HG02610 (cell line): ENCODE data around the gene CMKLR1.

ENCODE experiments used
- ATAC-seq: cut with Tn5 transposase; IDR thresholded peaks from one replicate; pipeline ENCODE4 v1.9.1; 2021; ENCODE audit warnings: mild to moderate bottlenecking, moderate library complexity; ENCODE audit not compliant: unreplicated experiment

CMKLR1 gene

DNA sequence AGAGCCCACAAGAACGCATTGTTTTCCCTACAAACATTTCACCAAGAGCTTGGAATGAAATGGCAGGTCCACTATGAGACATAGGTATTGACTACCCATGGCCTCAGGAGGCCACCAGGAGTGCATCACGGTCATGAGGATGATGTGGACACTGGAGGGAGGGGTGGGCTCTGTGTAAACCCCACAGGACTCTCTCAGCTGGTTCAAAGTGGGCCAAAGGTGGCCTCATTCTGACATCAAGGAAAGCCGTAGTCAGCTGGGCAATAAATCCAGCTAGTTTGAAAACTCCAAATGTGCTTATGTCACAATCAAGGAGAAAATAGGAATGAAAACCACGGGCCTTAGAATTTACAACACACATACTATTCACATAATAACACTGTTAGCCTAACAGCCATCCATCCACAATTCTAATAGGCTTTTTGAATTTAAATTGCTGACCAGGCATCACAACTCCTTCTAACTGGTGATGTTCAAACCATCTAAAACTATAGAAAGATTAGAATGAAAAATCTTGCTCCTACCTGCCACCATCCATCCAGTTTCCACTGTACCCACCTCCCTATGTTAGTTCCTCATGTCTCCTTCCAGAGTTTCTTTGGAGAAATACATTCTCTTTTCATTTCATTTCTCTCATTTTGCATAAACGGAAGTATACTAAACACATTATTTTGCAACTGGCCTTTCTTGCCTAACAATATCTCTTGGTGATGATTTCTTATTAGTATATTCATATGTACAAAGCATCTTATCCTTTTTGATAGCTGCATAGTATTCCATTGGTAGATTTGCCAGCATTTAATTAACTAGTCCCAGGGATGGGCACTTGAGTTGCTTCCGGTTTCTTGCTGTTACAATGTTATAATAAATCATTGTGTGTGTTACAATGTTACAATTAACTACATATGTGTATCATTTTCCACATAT is 21.5 kb downstream of the CMKLR1 start:
- ATAC-seq, result no peak

DNA sequence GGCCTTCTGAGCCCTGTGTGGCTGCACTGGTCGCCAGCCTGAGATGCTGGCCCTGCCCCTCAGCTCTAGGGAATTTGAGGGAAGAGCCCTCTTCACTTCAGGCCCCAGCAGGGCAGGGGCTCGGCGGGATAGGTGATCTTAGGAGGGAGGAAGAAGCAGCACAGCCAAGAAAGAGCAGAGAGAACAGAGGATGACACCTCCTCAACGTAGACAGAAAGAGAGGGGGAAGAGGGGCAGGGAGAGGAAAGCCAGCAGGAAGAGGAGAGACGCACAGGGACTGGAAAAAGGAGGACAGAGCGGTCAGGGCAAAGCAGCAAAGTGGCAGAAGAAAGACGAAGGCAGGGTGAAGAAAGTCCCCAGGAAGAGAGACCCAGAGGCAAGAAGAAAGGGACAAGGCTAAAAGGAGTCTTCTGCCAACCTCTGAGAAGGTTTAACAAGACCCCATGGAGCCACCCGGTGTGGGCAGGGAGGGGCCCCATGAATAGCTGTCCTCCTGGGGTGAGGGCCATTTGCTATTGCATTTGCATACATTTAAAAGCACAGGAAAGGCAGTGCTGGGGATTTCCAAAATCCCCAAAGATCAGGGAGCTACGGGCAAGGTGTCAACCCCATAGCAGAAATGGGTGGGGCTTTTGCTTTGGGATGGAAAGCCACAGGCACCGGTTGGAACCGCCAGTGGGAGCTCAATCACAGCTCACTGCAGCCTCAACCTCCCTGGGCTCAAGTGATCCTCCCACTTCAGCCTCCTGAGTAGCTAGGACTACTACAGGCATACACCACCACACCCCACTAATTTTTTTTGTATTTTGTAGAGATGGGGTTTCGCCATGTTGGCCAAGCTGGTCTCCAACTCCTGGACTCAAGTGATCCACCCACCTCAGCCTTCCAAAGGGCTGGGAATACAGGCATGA is 22.7 kb downstream of the CMKLR1 start:
- no peak for ATAC-seq

DNA sequence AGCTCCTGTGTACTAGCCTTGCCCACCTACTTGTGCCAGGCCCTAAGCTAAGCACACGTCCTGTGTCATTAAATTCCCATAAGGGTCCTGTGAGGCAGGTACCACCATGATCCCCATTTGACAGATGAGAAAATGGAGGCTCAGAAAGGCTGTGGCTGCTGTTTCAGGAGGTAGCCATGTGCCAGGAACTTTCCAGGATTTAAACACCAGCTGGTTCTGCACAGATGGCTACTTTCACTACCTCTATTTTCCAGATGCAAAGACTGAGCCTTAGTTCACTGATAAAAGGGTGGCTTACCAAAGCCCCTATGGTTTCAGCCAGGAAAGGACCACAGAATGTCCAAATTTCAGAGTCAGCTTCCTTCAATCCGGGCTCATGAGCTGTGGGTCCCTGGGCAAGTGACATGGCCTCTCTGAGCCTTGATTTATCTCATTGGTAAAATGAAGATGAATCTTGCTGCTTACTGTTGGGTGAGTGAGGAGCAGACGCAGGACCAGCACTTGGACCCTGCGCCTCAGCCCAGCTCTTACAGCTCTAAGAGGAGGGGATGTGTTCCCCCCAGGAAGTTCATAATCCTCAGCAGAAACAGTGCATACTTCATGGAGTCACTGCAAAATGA is 23.5 kb downstream of the CMKLR1 start:
- no peak for ATAC-seq

GRCh38 chr12:108313606-108314351 is 25.3 kb downstream of the CMKLR1 start:
- peak; percentile 34 for ATAC-seq

DNA sequence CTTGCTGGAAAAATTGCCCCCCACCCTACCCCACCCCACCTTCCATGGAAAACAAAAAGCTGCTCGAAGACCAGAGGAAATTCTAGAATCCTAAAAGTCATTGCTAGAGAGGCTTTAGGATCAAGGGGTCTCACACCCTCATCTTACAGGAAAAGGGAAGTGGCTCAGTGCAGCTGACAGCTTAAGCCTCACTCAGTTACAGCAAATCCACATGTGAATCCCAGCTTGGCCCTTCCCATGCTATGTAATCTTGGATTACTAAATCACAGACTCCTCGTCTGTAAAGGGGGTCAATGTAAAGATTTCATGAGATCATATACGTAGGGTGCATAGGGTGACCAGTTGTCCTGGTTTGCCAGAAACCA is 25.9 kb downstream of the CMKLR1 start:
- no peak for ATAC-seq

- no peak for ATAC-seq
Observed at GRCh38 chr12:108312693-108313189, 26.4 kb downstream of the CMKLR1 start.

DNA sequence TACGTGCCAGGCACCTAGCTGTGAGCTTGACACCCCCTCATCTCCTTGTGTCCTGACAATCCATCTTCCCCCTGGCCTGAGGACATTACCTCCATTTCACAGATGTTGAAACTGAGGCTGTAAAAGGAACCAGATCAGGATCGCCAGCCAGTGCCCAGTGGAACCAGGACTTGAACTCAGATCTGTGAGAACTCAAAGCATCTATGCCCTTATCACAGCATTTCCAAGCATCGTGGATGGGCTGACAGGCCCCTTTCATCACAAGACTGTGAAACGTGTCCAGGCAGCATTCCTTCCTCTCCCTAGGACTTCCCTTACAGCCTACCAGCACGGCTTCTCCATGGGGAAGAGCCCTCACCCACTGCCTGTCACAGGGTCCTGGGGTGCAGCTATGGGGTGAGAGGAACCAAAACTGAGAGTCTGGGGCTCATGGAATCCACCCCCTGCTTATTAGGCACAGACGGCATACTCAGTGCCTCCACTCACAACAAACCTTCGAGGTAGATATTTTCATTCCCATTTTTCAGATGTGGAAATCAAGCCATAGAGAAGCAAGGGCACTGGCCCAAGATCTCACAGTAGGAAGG is 26.9 kb downstream of the CMKLR1 start:
- no peak for ATAC-seq

GRCh38 chr12:108311605-108312004 is 27.5 kb downstream of the CMKLR1 start:
- no peak for ATAC-seq

- ATAC-seq, result no peak
Observed at GRCh38 chr12:108310489-108310888, 28.6 kb downstream of the CMKLR1 start.

GRCh38 chr12:108309674-108310312 is 29.3 kb downstream of the CMKLR1 start:
- ATAC-seq, result no peak

GRCh38 chr12:108308395-108309085 is 30.6 kb downstream of the CMKLR1 start:
- ATAC-seq, result no peak

- no peak for ATAC-seq
Observed at GRCh38 chr12:108307006-108307405, 32.1 kb downstream of the CMKLR1 start.

- no peak for ATAC-seq
Observed at GRCh38 chr12:108306506-108306905, 32.6 kb downstream of the CMKLR1 start.

DNA sequence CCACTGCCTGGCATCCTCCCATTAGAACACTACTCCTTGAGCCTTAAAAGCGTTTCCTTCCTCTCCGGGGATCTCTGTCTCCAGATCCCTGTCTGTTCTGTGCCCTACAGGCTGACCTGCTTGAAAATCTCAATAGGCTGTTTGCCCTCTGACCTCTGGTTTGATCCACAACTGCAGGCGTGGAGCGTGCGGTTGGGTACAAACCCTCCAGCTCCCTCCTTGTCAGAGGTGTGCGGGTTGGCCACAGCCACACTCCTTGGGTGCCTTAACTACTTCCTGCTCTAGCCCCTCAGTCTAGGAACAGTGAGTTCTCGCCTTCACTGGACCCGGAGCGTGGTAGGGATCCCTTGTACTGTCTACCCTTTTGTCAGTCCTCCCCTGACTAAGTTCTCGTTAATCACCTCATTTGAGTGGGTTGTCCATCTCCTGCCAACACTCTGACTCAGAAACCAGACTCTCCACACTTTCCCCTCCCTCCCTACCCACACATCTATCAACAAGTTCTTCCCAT is 33.1 kb downstream of the CMKLR1 start:
- no peak for ATAC-seq

- ATAC-seq, result no peak
Observed at GRCh38 chr12:108305520-108305919, 33.6 kb downstream of the CMKLR1 start.

DNA sequence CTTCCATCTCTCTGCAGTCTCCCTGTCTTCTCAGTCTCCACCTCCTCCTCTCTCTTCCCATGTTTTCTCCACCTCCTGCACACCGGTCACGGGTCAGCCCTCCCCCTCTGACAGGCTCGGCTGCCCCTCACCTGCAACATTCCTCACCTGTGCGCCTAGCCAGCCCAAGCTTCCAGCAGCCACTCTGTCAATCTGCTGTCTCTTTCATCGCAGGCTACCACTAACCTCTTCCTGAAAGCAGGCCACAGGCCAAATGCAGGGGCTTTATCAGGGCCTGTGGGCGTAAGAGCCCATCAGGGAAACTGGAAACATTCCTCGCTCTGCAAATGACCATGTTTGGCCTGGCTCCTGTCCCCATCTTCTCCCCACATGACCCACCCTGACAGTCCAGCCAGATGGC is 34.5 kb downstream of the CMKLR1 start:
- ATAC-seq, result no peak

GRCh38 chr12:108303703-108304102 is 35.4 kb downstream of the CMKLR1 start:
- ATAC-seq, result no peak

- no peak for ATAC-seq
Observed at GRCh38 chr12:108302403-108303311, 36.5 kb downstream of the CMKLR1 start.
